Measurements from ENCODE around the gene AGPAT2.

The AGPAT2 gene

DNA sequence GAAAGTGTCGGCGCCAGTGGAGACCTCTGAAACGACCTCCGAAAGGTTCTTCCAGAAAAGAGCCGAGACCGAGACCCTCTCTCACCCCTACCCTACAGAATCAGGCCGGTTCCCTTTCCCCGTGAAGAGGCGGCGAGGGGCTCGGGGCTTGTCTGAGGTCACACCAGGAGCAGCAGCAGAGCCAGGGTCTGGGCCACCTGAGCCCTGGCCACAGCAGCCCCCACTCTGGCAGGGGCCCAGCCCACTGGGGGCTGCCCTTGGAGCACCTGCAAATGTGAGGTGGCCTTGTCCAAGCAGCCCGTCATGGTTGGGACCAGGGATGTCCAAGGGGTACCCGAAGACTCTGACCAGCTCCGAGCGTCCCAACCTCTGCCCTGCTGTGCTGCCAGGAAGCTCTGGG lies 9.2 kb downstream of the AGPAT2 start:
- TF ChIP-seq CTCF (IDR thresholded peaks at IDR 0.05; ENCODE audit: insufficient read depth, low read depth, low read length, missing control alignments) = no peak
- H3K4me3 ChIP-seq (ENCODE audit: low read depth, low read length) = no peak overlapping the region
- no peak for DNase-seq (ENCODE audit: low read depth)

GRCh38 chr9:136676920-136677686 lies 10.2 kb downstream of the AGPAT2 start:
- no peak for TF ChIP-seq CTCF (IDR thresholded peaks at IDR 0.05; ENCODE audit: insufficient read depth, low read depth, low read length, missing control alignments)
- DNase-seq (ENCODE audit: low read depth) = no peak
- no peak overlapping the region for H3K4me3 ChIP-seq (ENCODE audit: low read depth, low read length)

DNA sequence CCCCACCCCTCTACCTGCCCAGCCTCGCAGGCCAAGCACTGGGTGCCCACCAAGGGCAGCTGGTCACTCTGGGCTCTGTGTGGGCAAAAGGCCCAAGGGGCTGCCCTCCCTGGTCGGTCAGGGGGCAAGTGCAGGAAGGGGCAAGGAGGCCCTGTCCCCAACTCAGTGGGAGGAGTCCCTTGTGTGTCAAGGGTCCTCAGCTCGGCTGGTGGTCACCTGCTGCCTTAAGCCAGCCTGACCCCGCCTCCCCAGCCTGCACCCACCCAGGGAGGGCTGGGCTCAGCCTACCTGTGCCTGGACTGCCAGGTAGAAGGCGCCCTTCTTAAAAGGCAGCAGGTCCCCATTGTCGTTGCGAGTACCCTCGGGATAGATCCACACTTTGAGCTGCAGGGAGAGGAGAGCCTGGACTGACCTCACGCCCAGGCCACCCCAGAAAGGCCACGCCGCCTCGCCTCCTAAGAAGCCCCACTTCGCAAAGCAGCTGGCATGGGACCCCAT lies 10.9 kb downstream of the AGPAT2 start:
- DNase-seq (ENCODE audit: low read depth) = no peak
- TF ChIP-seq CTCF (IDR thresholded peaks at IDR 0.05; ENCODE audit: insufficient read depth, low read depth, low read length, missing control alignments) = no peak

DNA sequence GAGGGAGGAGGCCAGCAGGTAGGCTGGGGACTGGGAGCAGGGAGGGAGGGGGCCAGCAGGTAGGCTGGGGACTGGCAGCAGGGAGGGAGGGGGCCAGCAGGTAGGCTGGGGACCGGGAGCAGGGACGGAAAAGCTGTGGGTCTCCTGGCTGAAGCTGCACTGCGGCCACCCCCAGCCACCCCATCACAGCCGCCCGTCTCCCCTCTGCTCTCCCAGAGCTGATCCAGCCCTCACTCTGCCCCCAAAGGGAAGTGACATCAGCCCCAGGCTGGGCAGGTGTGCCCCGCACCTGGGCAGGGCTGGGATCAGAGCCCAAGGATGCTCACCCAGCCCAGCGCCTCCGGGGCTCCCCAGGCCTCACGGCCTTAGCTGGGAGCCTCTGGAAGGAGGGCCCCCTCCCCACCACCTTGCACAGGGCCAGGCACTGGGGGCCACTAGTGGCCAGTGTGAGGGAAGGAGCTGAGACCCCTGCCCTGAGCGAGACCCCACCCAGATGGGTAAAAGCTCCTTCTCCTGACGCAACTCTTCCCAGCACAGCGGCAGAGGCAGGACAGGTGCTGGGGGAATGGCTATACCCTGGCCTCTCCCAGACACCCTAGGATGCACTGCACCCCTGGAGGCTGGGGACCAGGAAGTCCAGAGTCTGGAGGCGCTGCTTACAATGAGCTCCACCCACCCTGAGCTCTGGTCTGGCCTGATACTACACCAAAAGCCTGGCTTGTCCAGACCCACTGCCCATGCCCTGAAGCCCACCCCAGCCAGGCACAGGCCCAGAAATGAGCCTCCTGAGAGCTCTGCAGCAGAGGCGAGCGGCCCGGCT lies 11.6 kb downstream of the AGPAT2 start:
- no peak for TF ChIP-seq CTCF (IDR thresholded peaks at IDR 0.05; ENCODE audit: insufficient read depth, low read depth, low read length, missing control alignments)
- H3K4me3 ChIP-seq (ENCODE audit: low read depth, low read length) = no peak overlapping the region
- no peak for DNase-seq (ENCODE audit: low read depth)

More for the DNA sequence above, 10.9 kb downstream of the AGPAT2 start:
- H3K4me3 ChIP-seq (ENCODE audit: low read depth, low read length) = no peak overlapping the region

DNA sequence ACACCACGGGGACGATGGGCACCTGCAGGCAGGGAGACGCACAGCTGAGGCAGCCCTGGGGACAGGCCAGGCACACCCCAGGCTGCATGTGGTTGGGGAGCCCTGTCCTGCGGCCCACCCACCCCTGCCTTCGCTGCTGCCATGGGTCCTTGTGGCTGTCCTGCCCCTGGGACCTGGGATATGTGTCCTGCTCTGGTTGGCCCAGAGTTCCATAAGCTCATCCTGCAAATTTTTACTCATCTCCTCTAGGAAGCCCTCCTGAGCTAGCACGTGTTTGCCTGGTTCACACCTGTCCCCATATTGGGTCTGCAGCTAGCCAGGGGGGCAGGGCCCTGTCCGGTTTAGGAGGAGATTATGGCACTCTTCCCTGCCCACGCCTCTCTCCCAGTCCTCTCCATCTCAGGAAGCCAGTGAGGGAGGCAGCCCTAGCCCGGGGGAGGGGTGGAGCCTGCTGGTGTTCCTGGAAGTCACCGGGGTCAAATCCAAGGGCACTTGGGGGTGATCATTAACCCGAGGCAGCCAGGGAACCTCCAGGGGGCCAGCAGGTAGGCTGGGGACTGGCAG lies 12.4 kb downstream of the AGPAT2 start:
- H3K4me3 ChIP-seq (ENCODE audit: low read depth, low read length) = no peak overlapping the region
- no peak for DNase-seq (ENCODE audit: low read depth)
- TF ChIP-seq CTCF (IDR thresholded peaks at IDR 0.05; ENCODE audit: insufficient read depth, low read depth, low read length, missing control alignments) = no peak

DNA sequence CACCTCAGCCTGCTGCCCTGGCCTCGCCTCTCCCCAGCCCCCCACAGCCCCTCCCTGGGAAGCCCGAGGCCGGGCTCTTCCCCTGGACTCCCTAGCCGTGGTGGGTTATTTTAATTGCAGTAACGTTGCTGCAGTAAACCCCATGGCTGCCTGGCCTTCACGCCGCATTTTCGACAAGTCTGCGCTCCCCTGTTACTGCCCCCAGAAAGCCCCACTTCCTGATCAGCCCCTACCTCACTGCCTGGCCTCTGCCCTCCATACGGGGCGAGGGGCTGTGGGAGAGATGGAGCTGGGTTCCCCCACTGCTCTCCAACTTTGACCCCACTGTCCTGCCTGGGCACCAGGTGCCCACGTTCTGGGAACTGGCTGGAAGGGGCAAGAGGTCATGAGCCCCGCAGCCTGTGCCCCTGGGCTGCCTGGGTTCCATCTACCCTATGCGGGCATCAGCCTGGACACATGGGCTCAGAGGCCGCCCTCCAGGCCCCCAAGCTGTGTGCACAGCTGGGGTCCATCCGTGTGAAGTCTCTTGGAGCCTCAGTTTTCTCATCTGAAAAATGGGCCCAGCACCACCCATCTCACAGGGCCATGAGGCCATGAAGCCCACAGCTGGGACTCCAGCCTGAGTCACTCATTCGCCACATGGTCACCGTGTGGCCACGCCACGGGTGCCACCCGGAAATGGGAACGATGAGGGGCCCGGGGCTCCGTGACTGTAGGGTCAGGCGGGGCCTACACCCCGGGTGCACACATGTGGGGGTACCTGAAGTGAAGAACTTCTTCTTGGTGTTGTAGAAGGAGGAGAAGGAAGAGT lies 13.1 kb downstream of the AGPAT2 start:
- TF ChIP-seq CTCF (IDR thresholded peaks at IDR 0.05; ENCODE audit: insufficient read depth, low read depth, low read length, missing control alignments) = no peak
- no peak overlapping the region for H3K4me3 ChIP-seq (ENCODE audit: low read depth, low read length)
- DNase-seq (ENCODE audit: low read depth) = no peak

Data from GM12865 (cell line).